Muscle layer of duodenum (tissue), 2 donors: ENCODE measurements around the gene WASF2.

Source experiments
- H3K27ac ChIP-seq: one replicate; pipeline ENCODE4 v1.7.0; 2013; ENCODE audit warnings: mild to moderate bottlenecking, low read length
- H3K27me3 ChIP-seq: one replicate; pipeline ENCODE4 v1.7.0; 2013; ENCODE audit warnings: low read depth, mild to moderate bottlenecking, control low read depth, low read length
- H3K36me3 ChIP-seq, 2 donors: one replicate each; pipeline ENCODE4 v1.7.0; 2013; ENCODE audit warnings: low read length in 2 of 2, control low read depth in 1 of 2, mild to moderate bottlenecking in 1 of 2; ENCODE audit not compliant: insufficient read depth in 2 of 2, control insufficient read depth in 1 of 2
- H3K4me1 ChIP-seq, 2 donors: one replicate each; pipeline ENCODE4 v1.7.0; 2013; ENCODE audit warnings: low read length in 2 of 2, mild to moderate bottlenecking in 2 of 2, control low read depth in 1 of 2, moderate library complexity in 1 of 2; ENCODE audit not compliant: insufficient read depth in 2 of 2, control insufficient read depth in 1 of 2
- H3K4me3 ChIP-seq, 2 donors: one replicate each; pipeline ENCODE4 v1.7.0; 2013; ENCODE audit warnings: low read length in 2 of 2, low read depth in 1 of 2, mild to moderate bottlenecking in 1 of 2
- H3K9me3 ChIP-seq, 2 donors: one replicate each; pipeline ENCODE4 v1.7.0; 2013; ENCODE audit warnings: low read length in 2 of 2, control low read depth in 1 of 2, mild to moderate bottlenecking in 1 of 2; ENCODE audit not compliant: control insufficient read depth in 1 of 2
- donor health status: healthy.

Gene WASF2

DNA sequence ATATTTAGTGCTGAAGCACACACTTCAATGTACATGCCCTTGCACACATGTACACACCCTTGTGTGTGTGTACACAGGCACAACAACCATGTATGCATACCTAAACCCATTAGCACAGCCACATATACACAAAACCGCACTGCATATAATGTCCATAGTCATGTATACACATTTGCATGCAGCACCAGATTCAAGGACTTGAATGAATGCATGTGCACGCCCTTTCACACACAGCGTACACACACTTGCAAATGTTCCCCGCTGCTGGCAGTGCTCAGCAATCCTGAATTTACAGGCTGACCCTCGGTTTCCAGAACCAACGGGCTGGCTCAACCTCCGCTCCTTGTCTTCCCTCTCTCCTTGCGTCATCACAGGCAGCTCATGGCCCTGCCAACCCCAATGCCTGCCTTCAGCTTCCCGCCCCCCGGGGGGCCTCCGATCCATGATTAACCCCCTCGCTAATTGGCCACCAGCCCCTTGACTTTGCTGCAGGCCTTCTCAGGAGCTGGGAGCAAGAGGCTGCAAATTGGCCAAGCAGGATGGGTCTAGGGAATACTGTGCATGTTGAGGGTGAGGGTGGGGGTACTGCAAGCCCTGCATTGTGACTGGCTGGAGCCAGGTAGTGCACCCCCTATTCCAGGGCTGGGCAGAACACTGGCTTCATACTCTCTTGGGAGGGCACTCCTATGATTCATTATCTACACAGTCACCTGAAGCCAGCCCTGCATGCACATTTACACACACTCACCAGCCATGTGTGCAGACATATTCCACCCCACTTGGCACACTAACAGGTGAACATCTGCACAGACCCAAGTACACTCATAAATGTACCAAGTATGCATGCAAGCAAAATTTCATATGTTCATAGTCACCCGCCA lies 89.6 kb downstream of the WASF2 start:
- Histone ChIP-seq H3K4me1 (peaks cover 17 to 60% of the 10 kb centered on the region in 2 donors), H3K36me3 (peaks cover 0 to 4% of the 10 kb centered on the region in 2 donors), H3K9me3 (no peaks in the 10 kb centered on the region), H3K4me3 (no peak overlapping the region), H3K27ac (no peak overlapping the region), H3K27me3 (no peaks in the 10 kb centered on the region)

DNA sequence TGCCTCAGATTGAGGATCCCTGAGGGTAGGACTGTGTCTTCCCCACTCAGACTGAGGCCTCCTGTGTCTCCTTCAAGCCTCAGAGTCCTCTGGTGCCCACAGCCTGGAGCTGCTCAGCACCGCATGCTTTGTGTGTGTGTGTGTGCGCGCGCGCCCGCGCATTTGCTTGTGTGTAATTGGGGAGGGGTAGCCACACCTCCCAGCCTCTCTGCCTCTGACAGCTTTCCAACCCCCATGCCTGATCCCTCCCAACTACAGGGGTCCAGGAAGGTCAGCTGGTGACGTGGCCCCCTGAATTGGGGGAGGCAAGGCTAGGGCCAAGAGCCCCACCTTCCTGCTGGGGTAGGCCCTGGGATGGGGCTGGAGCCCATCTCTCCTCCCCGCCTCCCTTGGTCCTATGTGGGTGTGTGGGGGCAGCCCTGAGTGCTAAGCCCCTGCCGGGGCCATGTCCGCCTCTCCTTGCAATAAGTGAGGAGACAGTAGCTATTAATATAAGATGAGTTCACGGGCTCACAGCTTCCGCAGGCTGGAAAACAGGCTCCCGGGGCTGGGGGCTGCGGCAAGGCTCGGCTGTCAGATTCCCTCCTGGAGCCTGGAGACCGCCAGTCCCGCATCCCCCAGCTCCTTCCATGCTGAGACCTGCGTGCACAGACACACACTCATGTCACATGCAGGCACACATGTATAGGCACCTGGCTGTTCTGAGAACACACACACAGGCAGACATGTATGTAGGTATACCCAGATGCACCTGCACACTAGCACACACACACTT lies 90.5 kb downstream of the WASF2 start:
- no peaks in the 10 kb centered on the region for H3K27me3 ChIP-seq
- no peak overlapping the region for H3K27ac ChIP-seq
- H3K4me1 ChIP-seq, result peaks cover 17 to 54% of the 10 kb centered on the region in 2 donors

DNA sequence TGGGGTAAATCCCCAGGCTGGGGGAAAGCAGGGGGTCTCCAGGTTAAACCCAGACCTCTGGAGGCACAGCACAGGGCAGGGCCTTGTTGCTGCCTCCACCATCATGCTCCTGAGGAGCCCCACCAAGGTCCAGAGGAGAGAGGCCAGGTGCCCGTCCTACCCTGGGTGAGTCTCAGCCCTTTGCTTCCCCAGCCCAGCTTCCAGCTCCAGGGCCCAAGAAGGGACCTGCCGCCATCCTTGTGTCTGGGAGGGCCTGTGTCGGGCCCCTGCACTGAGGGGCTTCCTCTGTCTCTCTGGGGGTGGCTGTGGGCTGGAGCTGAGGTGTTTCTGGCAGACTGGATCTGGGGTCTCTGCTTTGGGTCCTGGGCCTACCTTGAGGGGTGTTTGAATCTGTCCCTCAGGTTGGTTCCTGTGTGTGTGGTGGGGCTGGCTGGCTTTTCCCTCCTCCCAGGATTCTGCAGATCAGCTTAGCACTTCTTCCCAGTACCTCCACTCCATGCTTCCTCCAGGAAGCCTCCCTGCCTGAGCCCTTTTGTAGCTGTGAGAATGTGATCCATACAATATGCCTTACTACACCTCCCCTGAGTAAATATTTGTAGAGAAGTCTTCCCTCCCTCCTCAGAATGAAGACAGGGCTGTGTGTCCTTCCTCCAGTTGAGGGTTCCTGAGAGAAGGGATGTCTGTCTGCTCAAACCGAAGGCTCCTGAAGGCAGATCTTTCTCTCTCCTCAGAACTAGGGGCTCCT lies 91.4 kb downstream of the WASF2 start:
- Histone ChIP-seq H3K4me3 (no peak overlapping the region), H3K9me3 (no peaks in the 10 kb centered on the region), H3K27ac (no peak overlapping the region), H3K4me1 (peaks cover 12 to 48% of the 10 kb centered on the region in 2 donors), H3K27me3 (no peaks in the 10 kb centered on the region), H3K36me3 (peaks cover 0 to 2% of the 10 kb centered on the region in 2 donors)

More for the DNA sequence above, 90.5 kb downstream of the WASF2 start:
- H3K9me3 ChIP-seq, result no peaks in the 10 kb centered on the region
- H3K36me3 ChIP-seq, result peaks cover 0 to 4% of the 10 kb centered on the region in 2 donors
- no peak overlapping the region for H3K4me3 ChIP-seq

DNA sequence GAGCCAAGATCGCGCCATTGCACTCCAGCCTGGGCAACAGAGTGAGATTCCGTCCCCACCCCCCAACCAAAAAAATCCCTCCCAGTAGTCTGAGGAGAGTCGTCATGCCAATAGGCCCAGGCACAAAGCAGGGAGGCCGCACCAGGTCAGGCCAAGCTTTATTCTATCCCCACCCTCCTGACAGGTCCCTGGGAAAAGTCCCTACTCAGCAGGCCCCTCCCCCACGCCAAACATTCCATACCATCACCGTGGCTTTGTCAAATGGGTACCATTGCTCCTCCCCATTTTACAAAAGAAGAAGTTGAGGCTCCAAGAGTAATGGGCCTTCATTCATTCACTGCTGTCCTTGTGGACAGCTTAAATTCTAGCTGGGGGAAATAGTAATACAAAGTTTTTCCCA lies 92.2 kb downstream of the WASF2 start:
- Histone ChIP-seq H3K4me3 (no peak overlapping the region), H3K27me3 (no peaks in the 10 kb centered on the region), H3K9me3 (no peaks in the 10 kb centered on the region), H3K4me1 (peaks cover 6 to 40% of the 10 kb centered on the region in 2 donors), H3K36me3 (no peaks in the 10 kb centered on the region), H3K27ac (no peak overlapping the region)

DNA sequence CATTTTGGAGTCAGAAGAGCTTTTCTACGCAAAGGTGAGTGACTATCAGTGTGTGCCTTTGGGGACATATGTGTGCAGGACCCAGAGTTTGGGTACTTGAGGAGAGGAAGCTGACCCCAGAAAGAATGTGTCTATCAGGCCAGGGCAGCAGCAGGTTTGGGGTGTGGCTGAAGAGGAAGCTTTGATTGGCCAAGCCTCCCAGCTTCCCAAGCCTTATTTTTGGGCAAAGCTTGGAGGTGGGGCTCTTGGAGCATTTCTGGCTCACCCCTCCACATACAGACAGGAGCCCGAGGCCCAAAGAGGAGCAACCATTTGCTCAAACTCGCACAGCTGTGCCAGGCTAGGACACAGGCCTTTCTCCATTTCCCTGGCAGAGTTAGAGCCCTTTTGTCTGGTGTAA lies 92.9 kb downstream of the WASF2 start:
- H3K4me1 ChIP-seq, result peaks cover 0 to 35% of the 10 kb centered on the region in 2 donors
- no peak overlapping the region for H3K4me3 ChIP-seq
- H3K9me3 ChIP-seq, result no peaks in the 10 kb centered on the region
- no peaks in the 10 kb centered on the region for H3K27me3 ChIP-seq
- H3K36me3 ChIP-seq, result no peaks in the 10 kb centered on the region
- no peak overlapping the region for H3K27ac ChIP-seq

DNA sequence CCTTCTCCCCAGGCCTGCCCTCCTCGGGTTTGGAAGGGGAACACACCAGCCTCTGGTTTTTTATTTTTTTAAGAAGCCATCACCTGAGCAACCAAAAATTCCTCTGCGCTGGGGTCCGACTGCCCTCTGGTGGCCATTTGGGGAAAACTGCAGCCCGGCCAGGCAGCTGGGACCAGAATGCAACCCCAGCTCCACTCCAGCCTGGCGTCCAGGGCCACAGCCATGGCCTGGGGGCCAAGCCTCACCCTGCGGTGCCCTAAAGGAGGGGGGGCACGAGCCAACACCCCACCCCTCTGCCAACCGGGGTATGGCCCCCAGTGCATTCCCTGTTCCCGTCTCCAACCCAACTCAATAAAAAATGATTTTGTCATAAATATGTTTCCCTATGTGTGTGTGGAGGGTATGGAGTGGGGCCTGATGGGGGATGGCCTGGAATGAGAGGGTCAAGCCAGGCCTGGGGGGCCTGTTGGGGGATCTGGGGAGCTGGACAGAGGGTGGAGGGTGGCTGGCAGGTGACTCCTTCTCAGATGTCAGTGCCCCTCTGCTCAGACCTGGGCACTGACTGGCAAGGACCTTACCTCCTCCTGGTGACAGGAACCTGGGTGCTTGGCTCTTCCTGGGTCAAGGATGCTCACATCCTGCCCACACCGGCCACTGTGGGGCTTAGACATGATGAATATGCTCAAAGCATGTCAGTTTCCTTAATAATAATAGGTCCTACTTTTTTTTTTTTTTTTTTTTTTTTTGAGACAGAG lies 94.3 kb downstream of the WASF2 start:
- Histone ChIP-seq H3K36me3 (no peaks in the 10 kb centered on the region), H3K4me1 (peaks cover 7 to 35% of the 10 kb centered on the region in 2 donors), H3K4me3 (no peak overlapping the region), H3K9me3 (no peaks in the 10 kb centered on the region), H3K27ac (no peak overlapping the region), H3K27me3 (no peaks in the 10 kb centered on the region)

DNA sequence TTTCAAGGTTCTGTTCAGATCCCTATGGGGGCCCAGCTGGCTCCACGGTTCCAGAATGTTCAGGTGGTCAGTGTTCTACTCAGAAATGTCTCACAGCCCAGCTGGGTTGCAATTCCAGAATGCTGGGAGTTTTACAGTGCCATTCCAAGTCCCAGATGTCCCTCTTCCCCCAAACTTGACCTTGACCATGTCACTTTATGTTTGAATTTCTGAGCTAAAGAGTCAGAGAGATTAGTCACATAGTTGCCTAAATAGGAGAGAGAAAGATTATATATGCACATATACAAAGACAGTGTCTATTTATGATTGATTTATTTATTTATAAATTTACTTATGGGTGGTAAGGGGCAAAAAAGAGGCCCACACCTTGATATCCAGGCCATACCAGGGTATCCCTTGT lies 95.0 kb downstream of the WASF2 start:
- Histone ChIP-seq H3K4me1 (peaks cover 7 to 28% of the 10 kb centered on the region in 2 donors), H3K36me3 (no peaks in the 10 kb centered on the region), H3K4me3 (no peak overlapping the region), H3K9me3 (no peaks in the 10 kb centered on the region), H3K27ac (no peak overlapping the region), H3K27me3 (no peaks in the 10 kb centered on the region)

DNA sequence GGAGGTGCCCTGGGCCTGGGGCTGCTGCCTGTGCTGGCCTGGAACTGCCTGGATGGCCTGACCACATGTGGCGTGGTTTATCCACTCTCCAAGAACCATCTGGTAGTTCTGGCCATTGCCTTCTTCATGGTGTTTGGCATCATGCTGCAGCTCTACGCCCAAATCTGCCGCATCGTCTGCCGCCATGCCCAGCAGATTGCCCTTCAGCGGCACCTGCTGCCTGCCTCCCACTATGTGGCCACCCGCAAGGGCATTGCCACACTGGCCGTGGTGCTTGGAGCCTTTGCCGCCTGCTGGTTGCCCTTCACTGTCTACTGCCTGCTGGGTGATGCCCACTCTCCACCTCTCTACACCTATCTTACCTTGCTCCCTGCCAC lies 95.7 kb downstream of the WASF2 start:
- Histone ChIP-seq H3K4me3 (no peak overlapping the region), H3K27me3 (no peaks in the 10 kb centered on the region), H3K4me1 (peaks cover 7 to 22% of the 10 kb centered on the region in 2 donors), H3K9me3 (no peaks in the 10 kb centered on the region), H3K27ac (no peak overlapping the region), H3K36me3 (no peaks in the 10 kb centered on the region)

DNA sequence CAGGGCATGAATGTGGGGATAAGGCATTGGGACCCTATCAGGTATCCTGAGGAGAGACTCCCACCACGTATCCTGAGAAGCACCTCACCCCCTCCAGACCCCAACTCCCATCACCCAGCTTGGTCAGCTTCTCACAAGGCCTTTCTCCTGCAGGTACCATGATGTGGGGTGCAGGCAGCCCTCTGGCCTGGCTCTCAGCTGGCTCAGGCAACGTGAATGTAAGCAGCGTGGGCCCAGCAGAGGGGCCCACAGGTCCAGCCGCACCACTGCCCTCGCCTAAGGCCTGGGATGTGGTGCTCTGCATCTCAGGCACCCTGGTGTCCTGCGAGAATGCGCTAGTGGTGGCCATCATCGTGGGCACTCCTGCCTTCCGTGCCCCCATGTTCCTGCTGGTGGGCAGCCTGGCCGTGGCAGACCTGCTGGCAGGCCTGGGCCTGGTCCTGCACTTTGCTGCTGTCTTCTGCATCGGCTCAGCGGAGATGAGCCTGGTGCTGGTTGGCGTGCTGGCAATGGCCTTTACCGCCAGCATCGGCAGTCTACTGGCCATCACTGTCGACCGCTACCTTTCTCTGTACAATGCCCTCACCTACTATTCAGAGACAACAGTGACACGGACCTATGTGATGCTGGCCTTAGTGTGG lies 96.2 kb downstream of the WASF2 start:
- H3K27me3 ChIP-seq, result no peaks in the 10 kb centered on the region
- peaks cover 7 to 20% of the 10 kb centered on the region in 2 donors for H3K4me1 ChIP-seq
- H3K4me3 ChIP-seq, result no peak overlapping the region
- no peaks in the 10 kb centered on the region for H3K9me3 ChIP-seq
- no peaks in the 10 kb centered on the region for H3K36me3 ChIP-seq
- H3K27ac ChIP-seq, result no peak overlapping the region

DNA sequence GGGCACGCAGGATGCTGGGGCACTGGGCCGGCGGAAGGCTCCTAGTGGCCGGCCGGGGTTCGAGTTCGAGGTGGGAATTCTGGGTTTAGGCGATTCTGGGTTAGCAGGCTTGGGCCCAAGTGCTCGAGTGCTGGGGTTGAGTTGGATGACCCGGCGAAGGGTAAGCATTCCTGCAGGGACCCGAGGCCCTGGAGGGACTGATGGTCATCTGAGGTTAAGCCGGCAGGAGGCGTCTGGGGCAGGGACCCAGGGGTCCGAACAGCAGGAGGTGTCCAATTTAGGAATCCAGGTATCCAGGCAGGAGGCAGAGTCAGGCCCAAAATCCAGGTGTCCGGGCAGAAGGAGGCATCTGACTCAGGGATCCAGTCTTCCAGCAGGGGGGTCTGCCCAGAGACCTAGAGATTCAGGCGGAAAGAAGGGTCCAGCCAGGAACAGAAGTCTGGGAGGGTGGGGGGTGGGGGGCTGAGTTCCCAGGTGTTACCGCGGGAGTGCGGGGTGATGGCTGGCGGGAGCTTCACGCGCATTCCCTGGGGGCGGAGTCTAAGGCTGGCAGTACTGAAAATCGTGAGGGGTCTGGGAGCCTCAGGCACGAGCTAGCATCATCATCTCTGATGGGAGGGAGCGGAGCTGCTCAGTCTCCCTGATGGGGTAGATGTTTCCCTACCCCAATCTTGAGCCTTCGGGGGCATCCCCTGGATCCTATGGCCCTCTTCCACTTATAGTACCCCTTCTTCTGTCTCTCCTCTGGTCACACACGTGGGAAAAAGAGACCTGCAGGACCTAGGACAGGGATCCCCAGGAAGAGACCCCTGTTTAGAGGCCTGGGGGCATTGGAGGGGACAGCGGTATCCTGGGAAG lies 97.0 kb downstream of the WASF2 start:
- no peak overlapping the region for H3K27ac ChIP-seq
- H3K27me3 ChIP-seq, result no peaks in the 10 kb centered on the region
- no peaks in the 10 kb centered on the region for H3K36me3 ChIP-seq
- peaks cover 7 to 20% of the 10 kb centered on the region in 2 donors for H3K4me1 ChIP-seq
- peak overlapping the region; percentile 39 to 58 for H3K4me3 ChIP-seq
- no peaks in the 10 kb centered on the region for H3K9me3 ChIP-seq
